PC-3 (cell line): ENCODE data around the gene IMPA2. TPM values are rescaled to one million over a fixed set of nuclear protein-coding genes. Genes with fewer than 3 reads are reported as not detected.

Source experiments
- ATAC-seq: fragments of 200-7000 bp; cut with Tn5 transposase; 2 replicates; pipeline ENCODE4 v1.9.1; 2020; ENCODE audit warnings: mild to moderate bottlenecking, moderate library complexity
- BruUV-seq: library from RNA; stranded (reverse); fragments of 400-500 nt; replicated peaks from 2 replicates; lab custom pipeline; 2021; lab: Mats Ljungman, UMichigan
- CTCF ChIA-PET: fragments of 300-600 bp; sonication (Branson Sonifier 250); formaldehyde crosslinking; loops from one replicate; lab custom pipeline; 2022; ENCODE audit warnings: antibody characterized with exemption; lab: Charles Lee
- POLR2A ChIA-PET: fragments of 300-600 bp; sonication (Branson Sonifier 250); formaldehyde crosslinking; loops from one replicate; lab custom pipeline; 2022; ENCODE audit warnings: antibody characterized with exemption; ENCODE audit not compliant: unreplicated experiment; lab: Charles Lee
- DNase-seq: peaks from one replicate; pipeline ENCODE4 v3.0.0-alpha.2; 2015
- H2AFZ ChIP-seq: fragments of 300-600 bp; sonication (generic); 2 replicates; pipeline ENCODE4 v1.6.0; 2016; ENCODE audit warnings: antibody characterized with exemption, low read length
- H3F3A ChIP-seq: fragments of 300-600 bp; sonication (generic); one replicate; pipeline ENCODE4 v1.6.0; 2017; ENCODE audit warnings: antibody characterized with exemption, low read length, control low read depth, mild to moderate bottlenecking; ENCODE audit not compliant: unreplicated experiment
- H3K27ac ChIP-seq: fragments of 300-600 bp; sonication (generic); 2 replicates; pipeline ENCODE4 v1.5.1; 2016; ENCODE audit warnings: mild to moderate bottlenecking, low read length
- H3K27me3 ChIP-seq: fragments of 300-600 bp; sonication (generic); 2 replicates; pipeline ENCODE4 v1.6.1; 2016; ENCODE audit warnings: low read length, mixed read lengths
- H3K36me3 ChIP-seq: fragments of 300-600 bp; sonication (generic); 2 replicates; pipeline ENCODE4 v1.6.1; 2016; ENCODE audit warnings: low read depth, mixed run types, low read length, mixed read lengths
- H3K4me1 ChIP-seq: fragments of 300-600 bp; sonication (generic); 2 replicates; pipeline ENCODE4 v1.5.1; 2016; ENCODE audit warnings: low read length; ENCODE audit not compliant: insufficient read depth
- H3K4me2 ChIP-seq: fragments of 300-600 bp; sonication (generic); 2 replicates; pipeline ENCODE4 v1.6.0; 2016; ENCODE audit warnings: low read length
- H3K4me3 ChIP-seq: fragments of 300-600 bp; sonication (generic); 2 replicates; pipeline ENCODE4 v1.5.1; 2016; ENCODE audit warnings: mild to moderate bottlenecking, low read length, mixed read lengths
- H3K79me2 ChIP-seq: fragments of 300-600 bp; sonication (generic); 2 replicates; pipeline ENCODE4 v1.6.1; 2017; ENCODE audit warnings: low read length, mixed read lengths
- H3K9ac ChIP-seq: fragments of 300-600 bp; sonication (generic); 2 replicates; pipeline ENCODE4 v1.6.0; 2016; ENCODE audit warnings: mild to moderate bottlenecking, low read length
- H3K9me2 ChIP-seq: fragments of 300-600 bp; sonication (generic); replicated peaks from 2 replicates; pipeline ENCODE4 v1.6.1; 2016; ENCODE audit warnings: mixed run types, low read length, mixed read lengths
- H3K9me3 ChIP-seq: fragments of 300-600 bp; sonication (generic); 2 replicates; pipeline ENCODE4 v1.6.1; 2016; ENCODE audit warnings: low read length, mixed read lengths
- H4K20me1 ChIP-seq: fragments of 300-600 bp; sonication (generic); 2 replicates; pipeline ENCODE4 v1.6.1; 2016; ENCODE audit warnings: low read length, mixed read lengths
- CTCF ChIP-seq: fragments of 300-600 bp; sonication (generic); conservative IDR thresholded peaks from 2 replicates; pipeline ENCODE4 v1.5.1; 2017; ENCODE audit warnings: antibody characterized with exemption, low read depth, mild to moderate bottlenecking, low read length
- EZH2 ChIP-seq: fragments of 300-600 bp; sonication (generic); IDR thresholded peaks from one replicate; pipeline ENCODE4 v1.6.1; 2017; ENCODE audit warnings: antibody characterized with exemption, mild to moderate bottlenecking, low read length; ENCODE audit not compliant: unreplicated experiment
- EZH2phosphoT487 ChIP-seq: fragments of 300-600 bp; sonication (generic); IDR thresholded peaks from 2 replicates; pipeline ENCODE4 v1.6.1; 2018; ENCODE audit warnings: mild to moderate bottlenecking, antibody characterized with exemption, low read length, borderline replicate concordance
- intact Hi-C: fragments of 100-400 bp; cut with micrococcal nuclease; formaldehyde crosslinking; loops from 2 replicates; pipeline ENCODE4 v1.9.0; 2023
- total RNA-seq: library from RNA; depleted of rRNA; stranded (reverse); fragments of >200 nt; gene quantifications from 2 replicates; pipeline ENCODE4 v1.2.3, GENCODE V29; 2014

Gene IMPA2
- total RNA-seq, 1 experiment from 2014 or later, result 38.2 TPM

GRCh38 chr18:11974741-11975325 is 6.5 kb upstream of the IMPA2 start:
- BruUV-seq, result no TSS peak
- intact Hi-C loops, result no loop called here
- H3F3A ChIP-seq, result no peaks in the 10 kb centered on the region
- no peaks in the 10 kb centered on the region for H4K20me1 ChIP-seq
- no peaks in the 10 kb centered on the region for H3K9me2 ChIP-seq
- H3K27ac ChIP-seq, result no peak overlapping the region
- no peak for ATAC-seq
- H3K36me3 ChIP-seq, result no peaks in the 10 kb centered on the region
- no peak overlapping the region for H3K4me2 ChIP-seq
- no peaks in the 10 kb centered on the region for H3K9me3 ChIP-seq
- H3K4me3 ChIP-seq, result no peak overlapping the region
- H3K4me1 ChIP-seq, result peaks cover 11% of the 10 kb centered on the region
- no peaks in the 10 kb centered on the region for H3K27me3 ChIP-seq
- ChIA-PET POLR2A (interaction anchor here (0.8 kb wide), 1 partner anchor 20 kb away, joined by 3 read pairs; no protein-coding TSS in a partner anchor), CTCF (no interaction called here)
- no peak overlapping the region for H3K9ac ChIP-seq
- no peak for TF ChIP-seq EZH2phosphoT487
- TF ChIP-seq CTCF, result no peak
- TF ChIP-seq EZH2, result no peak
- H2AFZ ChIP-seq, result no peak overlapping the region
- no peak for DNase-seq
- no peaks in the 10 kb centered on the region for H3K79me2 ChIP-seq

- Histone ChIP-seq H3K9me3 (no peaks in the 10 kb centered on the region), H3K4me2 (no peak overlapping the region), H3K79me2 (no peaks in the 10 kb centered on the region), H3K4me3 (no peak overlapping the region), H3K9ac (no peak overlapping the region), H3K27ac (no peak overlapping the region), H2AFZ (no peak overlapping the region), H3F3A (no peaks in the 10 kb centered on the region), H3K4me1 (peaks cover 16% of the 10 kb centered on the region), H4K20me1 (no peaks in the 10 kb centered on the region), H3K9me2 (no peaks in the 10 kb centered on the region), H3K36me3 (no peaks in the 10 kb centered on the region), H3K27me3 (no peaks in the 10 kb centered on the region)
- BruUV-seq, result no TSS peak
- TF ChIP-seq EZH2 (no peak), CTCF (no peak), EZH2phosphoT487 (no peak)
- ChIA-PET POLR2A (interaction anchor here (0.8 kb wide), 1 partner anchor 19 kb away, joined by 3 read pairs; no protein-coding TSS in a partner anchor), CTCF (no interaction called here)
- intact Hi-C loops, result no loop called here
- DNase-seq, result no peak
- ATAC-seq, result no peak
These were observed 5.6 kb upstream of the IMPA2 start for GRCh38 chr18:11975723-11976122.
